ENCODE results near the gene NOL3. TPM values are rescaled to one million over a fixed set of nuclear protein-coding genes. Genes with fewer than 3 reads are reported as not detected.

NOL3 gene
- total and polyA plus RNA-seq, 2 donors, result 5.3 to 66.6 TPM

DNA sequence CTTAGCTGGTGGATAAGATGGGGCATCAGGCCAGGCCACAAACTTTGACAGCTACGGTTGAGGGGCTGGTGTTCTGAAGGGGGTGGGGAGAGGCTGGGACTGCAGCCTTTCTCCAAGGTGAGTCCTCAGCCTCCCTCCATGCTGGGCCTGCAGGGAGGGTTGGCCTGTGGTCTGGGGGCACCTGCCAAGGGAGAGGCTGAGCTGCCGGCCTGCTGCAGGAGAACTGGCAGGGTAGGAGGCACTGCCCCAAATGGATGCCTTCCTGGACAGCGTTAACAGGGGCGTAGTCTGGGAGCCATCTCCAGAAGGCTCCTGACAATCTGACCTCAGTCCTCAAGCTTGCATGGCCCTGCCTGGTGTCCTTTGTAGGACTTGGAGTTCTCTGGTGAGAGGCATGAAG is 33.7 kb downstream of the NOL3 start:
- Histone ChIP-seq H3K4me1 (ENCODE audit: insufficient read depth) (no peaks in the 10 kb centered on the region), H3K27ac (ENCODE audit: low read depth) (no peak overlapping the region), H3K36me3 (ENCODE audit: insufficient read depth) (peaks cover 5% of the 10 kb centered on the region), H3K4me3 (ENCODE audit: low read depth, low read length) (no peak overlapping the region)
- DNase-seq (ENCODE audit: extremely low spot score), result no peak
- WGBS, result 82% methylated on average over 4 of the region's 4 CpGs

DNA sequence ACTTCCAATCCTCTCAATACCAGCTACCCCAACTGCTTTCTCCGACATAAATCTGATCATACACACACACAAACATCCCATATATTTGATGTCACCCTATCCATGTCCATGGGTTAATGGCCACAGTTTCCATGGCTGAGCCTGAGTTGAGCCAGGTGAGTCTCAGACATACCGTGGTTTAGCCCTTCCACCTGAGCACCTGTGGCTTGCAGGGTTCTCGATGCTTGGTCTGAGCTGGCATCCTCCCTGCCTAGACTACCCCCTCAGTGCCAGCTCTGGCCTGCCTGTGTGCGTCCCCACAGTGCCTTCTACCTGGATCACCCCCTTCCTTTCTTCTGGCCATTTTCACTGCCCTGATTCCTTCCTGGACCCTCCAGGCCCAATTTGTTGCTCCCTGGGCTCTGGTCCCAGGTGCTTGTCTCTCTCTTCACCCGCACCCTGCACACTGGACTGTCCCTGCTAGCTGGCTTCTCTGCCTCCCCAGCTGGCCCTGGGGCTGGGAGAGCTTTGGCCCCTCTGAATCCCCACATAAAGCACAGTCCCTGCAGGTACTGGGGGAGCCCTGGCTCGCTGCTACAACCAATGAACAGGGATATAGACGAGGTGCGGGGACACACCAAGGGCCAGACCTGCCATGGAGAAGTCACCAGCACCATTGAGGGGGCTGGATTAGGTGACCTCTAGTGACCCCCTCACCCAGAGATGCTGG is 35.9 kb downstream of the NOL3 start:
- H3K4me3 ChIP-seq (ENCODE audit: low read depth, low read length), result no peak overlapping the region
- no peaks in the 10 kb centered on the region for H3K4me1 ChIP-seq (ENCODE audit: insufficient read depth)
- peaks cover 5% of the 10 kb centered on the region for H3K36me3 ChIP-seq (ENCODE audit: insufficient read depth)
- H3K27ac ChIP-seq (ENCODE audit: low read depth), result no peak overlapping the region
- no peak for DNase-seq (ENCODE audit: extremely low spot score)
- WGBS, result 92% methylated on average over 8 of the region's 8 CpGs

DNA sequence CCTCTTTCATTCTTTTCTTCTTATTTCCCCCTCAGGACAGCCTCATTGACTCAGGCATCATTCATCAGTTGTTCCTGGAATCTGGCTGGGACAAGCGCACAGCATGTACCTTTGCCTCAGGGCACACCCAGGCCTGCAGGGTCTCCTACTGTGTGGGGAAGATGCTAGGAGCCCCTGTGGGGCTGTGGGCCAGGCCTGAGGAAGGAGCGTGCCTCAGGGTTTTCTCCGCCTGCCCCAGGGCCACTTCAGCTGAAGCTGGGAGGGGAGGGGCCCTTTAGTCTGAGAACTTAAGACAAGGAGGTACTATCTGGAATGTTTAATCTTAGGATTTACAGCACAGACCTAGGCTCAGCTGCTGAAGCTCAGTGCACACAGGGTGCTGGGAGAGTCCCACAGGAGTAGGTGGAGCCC is 36.5 kb downstream of the NOL3 start:
- H3K4me3 ChIP-seq (ENCODE audit: low read depth, low read length), result no peak overlapping the region
- H3K27ac ChIP-seq (ENCODE audit: low read depth), result no peak overlapping the region
- 92% methylated on average over 3 of the region's 3 CpGs for WGBS
- no peak for DNase-seq (ENCODE audit: extremely low spot score)
- H3K36me3 ChIP-seq (ENCODE audit: insufficient read depth), result peaks cover 5% of the 10 kb centered on the region
- H3K4me1 ChIP-seq (ENCODE audit: insufficient read depth), result no peaks in the 10 kb centered on the region

DNA sequence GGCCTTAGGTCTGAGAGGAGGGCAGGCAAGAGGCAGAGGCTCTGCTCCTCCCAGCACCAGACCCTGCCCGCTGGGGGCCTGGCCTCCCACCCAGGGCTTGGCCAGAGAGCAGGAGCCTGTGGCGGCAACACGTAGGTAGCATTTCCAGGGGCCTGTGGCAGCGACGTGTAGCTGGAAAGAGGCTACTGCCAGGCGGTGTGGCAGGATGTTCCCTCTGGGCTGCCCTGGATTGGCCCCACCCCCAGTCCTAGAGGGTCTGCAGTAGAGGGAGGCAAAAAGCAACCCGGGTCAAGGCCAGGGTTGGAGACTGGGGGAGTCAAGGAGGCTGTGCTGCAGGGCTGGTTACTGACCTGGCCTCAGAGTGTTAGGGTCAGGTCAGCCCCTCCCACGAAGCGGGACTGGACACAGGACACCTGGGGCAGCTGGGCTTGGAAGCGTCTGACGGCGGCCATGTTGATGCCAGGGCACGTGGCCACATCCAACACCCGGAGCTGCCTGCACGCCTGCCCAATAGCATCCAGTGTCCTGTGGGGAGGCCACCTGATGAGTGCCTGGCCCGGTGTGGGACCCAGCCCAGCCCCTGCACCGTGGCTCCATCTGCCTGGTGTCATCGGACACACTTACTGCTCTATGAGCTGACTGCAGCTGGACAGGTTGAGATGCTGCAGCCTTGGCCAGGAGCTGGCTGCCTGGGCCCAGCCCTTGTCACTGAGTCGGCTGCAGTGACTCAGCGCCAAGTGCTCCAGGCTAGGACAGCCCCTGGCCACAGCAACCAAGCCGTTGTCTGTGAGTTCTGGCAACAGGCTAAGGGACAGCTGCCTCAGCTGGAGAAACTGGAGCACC is 37.1 kb downstream of the NOL3 start:
- no peak overlapping the region for H3K27ac ChIP-seq (ENCODE audit: low read depth)
- 74% methylated on average over 21 of the region's 21 CpGs for WGBS

DNA sequence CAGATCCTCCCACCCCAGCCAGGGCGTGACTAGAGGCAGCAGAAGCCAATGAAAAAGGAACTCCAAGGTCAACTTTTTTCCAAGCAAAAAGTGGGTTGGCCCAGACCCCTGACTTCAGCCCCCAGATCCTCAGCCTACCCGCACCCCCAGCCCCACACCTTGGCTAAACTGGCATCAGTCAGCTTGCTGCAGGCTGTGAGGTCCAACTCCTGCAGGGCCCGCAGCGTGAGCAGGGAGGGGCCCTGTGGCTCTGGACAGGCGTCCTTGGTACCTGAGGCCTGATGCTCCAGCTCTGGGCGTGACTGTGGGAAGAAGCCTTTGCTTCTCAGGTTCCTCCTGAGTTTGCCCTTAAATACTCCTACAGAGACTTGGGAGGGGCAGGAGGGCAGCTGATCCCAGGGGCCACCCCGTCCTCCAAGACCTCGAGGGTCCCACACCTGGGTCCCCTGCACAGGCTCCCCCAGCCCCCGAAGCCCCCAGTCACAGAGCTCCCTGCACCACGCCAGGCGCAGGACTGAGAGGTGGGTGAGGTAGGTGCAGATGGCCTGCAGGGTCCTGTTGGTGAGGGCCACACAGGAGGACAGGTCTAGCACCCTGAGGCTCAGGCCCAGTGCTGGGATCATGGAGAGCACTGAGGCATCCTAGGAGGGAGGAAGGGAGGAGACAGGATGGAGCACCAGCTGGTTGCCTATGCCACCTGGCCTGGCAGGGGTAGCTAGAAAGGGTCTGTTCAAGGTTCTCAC is 38.0 kb downstream of the NOL3 start:
- DNase-seq (ENCODE audit: extremely low spot score), result no peak
- Histone ChIP-seq H3K27ac (ENCODE audit: low read depth) (no peak overlapping the region), H3K4me3 (ENCODE audit: low read depth, low read length) (no peak overlapping the region), H3K4me1 (ENCODE audit: insufficient read depth) (no peaks in the 10 kb centered on the region), H3K36me3 (ENCODE audit: insufficient read depth) (no peaks in the 10 kb centered on the region)
- WGBS, result 93% methylated on average over 11 of the region's 11 CpGs

More for the DNA sequence above, 37.1 kb downstream of the NOL3 start:
- no peak for DNase-seq (ENCODE audit: extremely low spot score)
- peaks cover 5% of the 10 kb centered on the region for H3K36me3 ChIP-seq (ENCODE audit: insufficient read depth)
- H3K4me3 ChIP-seq (ENCODE audit: low read depth, low read length), result no peak overlapping the region
- no peaks in the 10 kb centered on the region for H3K4me1 ChIP-seq (ENCODE audit: insufficient read depth)

DNA sequence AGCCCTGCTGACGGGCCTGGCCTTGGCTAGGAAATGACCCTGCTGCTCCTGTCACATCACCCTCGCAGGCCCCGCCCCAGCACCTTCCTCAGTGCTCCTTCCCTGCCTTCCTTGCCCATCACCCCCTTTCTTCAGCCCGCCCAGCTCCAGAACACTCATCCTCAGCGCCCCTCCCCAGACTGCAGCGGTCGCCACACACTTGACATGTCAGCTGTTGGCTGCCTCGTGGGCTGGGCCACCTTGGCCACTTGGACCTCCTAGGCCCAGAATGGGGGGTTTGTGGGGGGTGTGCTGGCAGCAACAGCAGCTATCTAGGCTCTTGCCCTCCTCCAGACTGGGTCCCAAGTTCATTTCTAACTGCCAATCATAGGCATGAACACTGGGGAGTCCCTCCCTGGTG is 39.2 kb downstream of the NOL3 start:
- H3K36me3 ChIP-seq (ENCODE audit: insufficient read depth), result no peaks in the 10 kb centered on the region
- H3K4me3 ChIP-seq (ENCODE audit: low read depth, low read length), result no peak overlapping the region
- no peak for DNase-seq (ENCODE audit: extremely low spot score)
- H3K27ac ChIP-seq (ENCODE audit: low read depth), result no peak overlapping the region
- 92% methylated on average over 8 of the region's 8 CpGs for WGBS
- no peaks in the 10 kb centered on the region for H3K4me1 ChIP-seq (ENCODE audit: insufficient read depth)

DNA sequence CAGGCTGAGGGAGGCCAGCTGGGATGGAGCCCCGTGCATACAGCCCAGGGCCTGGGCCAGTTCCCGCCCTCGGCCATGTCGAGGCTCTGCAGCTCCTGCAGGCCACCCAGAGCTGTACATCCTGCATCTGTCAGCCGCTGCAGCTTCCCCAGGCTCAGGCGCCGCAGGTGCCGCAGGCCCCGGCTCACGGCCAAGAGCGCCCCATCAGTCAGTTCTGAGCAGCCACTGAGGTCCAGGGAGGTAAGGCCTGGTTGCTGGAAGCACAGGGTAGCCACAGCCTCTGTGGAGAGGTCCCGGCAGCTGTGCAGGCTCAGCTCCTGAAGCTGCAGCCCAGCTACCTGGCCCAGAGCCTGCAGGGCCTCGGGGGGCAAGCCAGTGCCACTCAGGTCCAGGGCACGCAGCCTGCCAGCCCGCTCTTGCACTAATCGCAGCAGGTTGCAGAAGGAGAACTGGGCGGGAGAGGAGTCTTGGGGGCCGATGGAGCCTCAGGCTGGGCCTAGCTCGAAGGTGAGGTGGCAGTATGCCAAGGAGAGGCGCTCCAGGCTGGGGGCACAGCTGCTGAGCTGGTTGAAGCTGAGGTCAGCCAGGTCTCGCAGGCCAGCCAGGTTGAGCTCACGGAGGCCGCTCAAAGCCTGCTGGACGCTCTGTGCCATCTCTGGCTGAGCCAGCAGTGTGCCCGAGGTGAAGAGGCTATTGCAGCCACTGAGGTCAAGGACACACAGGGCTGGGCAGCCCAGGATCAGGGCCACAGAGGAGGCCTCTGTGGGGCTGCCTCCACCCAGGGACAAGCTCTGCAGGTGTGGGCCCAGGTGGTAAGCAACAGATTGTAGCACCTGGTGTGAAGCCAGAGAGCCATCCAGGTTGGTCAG is 40.0 kb downstream of the NOL3 start:
- Histone ChIP-seq H3K36me3 (ENCODE audit: insufficient read depth) (no peaks in the 10 kb centered on the region), H3K4me3 (ENCODE audit: low read depth, low read length) (no peak overlapping the region), H3K27ac (ENCODE audit: low read depth) (no peak overlapping the region), H3K4me1 (ENCODE audit: insufficient read depth) (no peaks in the 10 kb centered on the region)
- WGBS, result 85% methylated on average over 25 of the region's 25 CpGs
- DNase-seq (ENCODE audit: extremely low spot score), result no peak

DNA sequence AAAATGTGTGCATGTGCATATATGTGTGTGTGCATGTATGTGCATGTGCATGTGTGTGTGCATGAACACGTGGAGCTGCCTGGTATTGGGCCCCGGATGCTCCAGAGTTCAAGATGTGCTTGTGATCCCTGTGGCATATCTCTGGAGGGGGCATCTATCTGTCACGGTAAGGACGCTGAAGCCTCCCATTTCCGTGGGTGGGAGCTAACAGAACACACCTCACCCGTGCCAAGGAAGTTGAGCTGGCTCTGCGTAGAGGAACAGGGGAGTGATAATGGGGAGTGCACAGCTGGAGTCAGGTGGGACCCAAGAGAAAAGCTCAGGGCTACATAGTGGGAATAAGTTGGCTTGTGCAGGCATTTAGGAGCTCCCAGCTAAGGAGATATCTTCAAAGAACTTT is 41.3 kb downstream of the NOL3 start:
- Histone ChIP-seq H3K4me1 (ENCODE audit: insufficient read depth) (no peaks in the 10 kb centered on the region), H3K36me3 (ENCODE audit: insufficient read depth) (no peaks in the 10 kb centered on the region), H3K27ac (ENCODE audit: low read depth) (no peak overlapping the region), H3K4me3 (ENCODE audit: low read depth, low read length) (no peak overlapping the region)
- WGBS, result 83% methylated on average over 7 of the region's 7 CpGs
- no peak for DNase-seq (ENCODE audit: extremely low spot score)

DNA sequence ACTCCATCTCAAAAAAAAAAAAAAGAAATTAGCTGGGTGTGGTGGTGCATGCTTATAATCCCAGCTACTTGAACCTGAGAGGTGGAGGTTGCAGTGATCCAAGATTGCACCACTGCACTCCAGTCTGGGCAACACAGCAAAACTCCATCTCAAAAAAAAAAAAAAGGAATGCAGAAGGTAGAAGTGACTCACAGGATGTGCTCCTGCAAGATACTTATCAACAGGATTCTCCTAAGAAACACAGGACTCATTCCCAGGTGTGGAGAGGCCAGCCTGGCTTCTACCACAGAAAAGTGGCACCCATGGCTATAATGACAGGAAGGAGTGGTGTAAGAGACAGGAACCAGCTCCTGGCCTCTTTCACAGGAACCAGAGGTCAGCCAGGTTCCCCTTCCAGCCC is 42.4 kb downstream of the NOL3 start:
- DNase-seq (ENCODE audit: extremely low spot score), result no peak
- Histone ChIP-seq H3K4me1 (ENCODE audit: insufficient read depth) (no peaks in the 10 kb centered on the region), H3K27ac (ENCODE audit: low read depth) (no peak overlapping the region), H3K36me3 (ENCODE audit: insufficient read depth) (no peaks in the 10 kb centered on the region), H3K4me3 (ENCODE audit: low read depth, low read length) (no peak overlapping the region)

DNA sequence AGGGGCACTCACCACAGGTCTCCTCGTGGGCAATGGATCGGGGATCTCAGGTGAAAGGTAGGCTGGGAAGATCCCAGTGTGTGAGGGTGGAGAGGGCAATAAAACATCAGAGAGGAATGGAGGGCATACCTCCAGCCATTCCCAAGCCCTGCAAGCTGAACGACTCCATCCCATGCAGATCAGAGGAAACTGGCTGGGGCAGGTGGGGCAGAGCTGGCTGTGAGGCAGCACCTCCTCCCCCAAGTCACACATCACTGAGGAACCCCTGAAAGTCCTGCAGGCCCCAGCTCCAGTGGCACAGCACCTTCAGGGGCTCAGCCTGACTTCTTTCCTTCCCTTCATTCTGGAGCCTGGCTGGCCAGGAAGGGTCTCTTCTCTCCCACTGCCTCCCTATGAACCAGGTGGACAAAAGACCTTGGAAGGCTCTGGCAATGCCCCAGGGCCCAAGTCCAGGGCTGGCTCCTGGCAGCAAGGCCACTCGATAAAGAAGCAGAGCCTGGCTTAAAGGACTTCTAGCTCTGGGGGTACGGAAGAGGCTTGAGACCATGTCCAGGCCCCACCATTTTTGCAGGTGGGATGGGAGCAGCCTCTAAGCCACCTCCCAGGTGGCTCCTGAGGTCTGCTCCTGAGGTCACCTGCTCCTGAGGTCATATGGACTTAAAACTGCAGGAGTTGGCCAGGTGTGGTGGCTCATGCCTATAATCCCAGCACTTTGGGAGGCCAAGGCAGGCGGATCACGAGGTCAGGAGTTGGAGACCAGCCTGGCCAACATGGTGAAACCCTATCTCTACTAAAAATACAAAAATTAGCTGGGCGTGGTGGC is 43.1 kb downstream of the NOL3 start:
- H3K27ac ChIP-seq (ENCODE audit: low read depth), result no peak overlapping the region
- WGBS, result 78% methylated on average over 8 of the region's 8 CpGs
- H3K4me3 ChIP-seq (ENCODE audit: low read depth, low read length), result no peak overlapping the region
- no peaks in the 10 kb centered on the region for H3K4me1 ChIP-seq (ENCODE audit: insufficient read depth)
- no peak for DNase-seq (ENCODE audit: extremely low spot score)
- no peaks in the 10 kb centered on the region for H3K36me3 ChIP-seq (ENCODE audit: insufficient read depth)

DNA sequence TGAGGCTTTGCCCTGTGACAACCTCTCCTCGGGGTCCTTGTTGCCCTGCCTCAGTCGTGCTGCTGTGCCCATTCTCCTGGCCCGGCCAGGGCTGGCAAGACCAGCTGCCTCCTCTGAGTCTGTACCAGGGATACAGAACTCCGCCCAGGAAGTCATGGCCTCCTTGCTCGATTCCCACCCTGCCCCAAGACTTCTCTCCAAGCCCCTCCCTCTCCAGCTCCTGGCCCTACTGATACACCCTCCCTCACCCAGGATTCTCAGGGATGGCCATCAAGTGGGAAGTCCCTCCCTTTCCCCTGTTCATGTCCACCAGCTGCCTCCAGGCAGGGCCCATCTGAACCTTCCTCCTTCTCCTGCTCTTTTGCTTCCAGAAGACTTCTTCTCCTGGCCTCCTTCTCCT is 45.4 kb downstream of the NOL3 start:
- H3K36me3 ChIP-seq (ENCODE audit: insufficient read depth), result no peaks in the 10 kb centered on the region
- no peak for DNase-seq (ENCODE audit: extremely low spot score)
- 69% methylated on average over 5 of the region's 5 CpGs for WGBS
- H3K4me1 ChIP-seq (ENCODE audit: insufficient read depth), result no peaks in the 10 kb centered on the region
- H3K4me3 ChIP-seq (ENCODE audit: low read depth, low read length), result no peak overlapping the region
- no peak overlapping the region for H3K27ac ChIP-seq (ENCODE audit: low read depth)

DNA sequence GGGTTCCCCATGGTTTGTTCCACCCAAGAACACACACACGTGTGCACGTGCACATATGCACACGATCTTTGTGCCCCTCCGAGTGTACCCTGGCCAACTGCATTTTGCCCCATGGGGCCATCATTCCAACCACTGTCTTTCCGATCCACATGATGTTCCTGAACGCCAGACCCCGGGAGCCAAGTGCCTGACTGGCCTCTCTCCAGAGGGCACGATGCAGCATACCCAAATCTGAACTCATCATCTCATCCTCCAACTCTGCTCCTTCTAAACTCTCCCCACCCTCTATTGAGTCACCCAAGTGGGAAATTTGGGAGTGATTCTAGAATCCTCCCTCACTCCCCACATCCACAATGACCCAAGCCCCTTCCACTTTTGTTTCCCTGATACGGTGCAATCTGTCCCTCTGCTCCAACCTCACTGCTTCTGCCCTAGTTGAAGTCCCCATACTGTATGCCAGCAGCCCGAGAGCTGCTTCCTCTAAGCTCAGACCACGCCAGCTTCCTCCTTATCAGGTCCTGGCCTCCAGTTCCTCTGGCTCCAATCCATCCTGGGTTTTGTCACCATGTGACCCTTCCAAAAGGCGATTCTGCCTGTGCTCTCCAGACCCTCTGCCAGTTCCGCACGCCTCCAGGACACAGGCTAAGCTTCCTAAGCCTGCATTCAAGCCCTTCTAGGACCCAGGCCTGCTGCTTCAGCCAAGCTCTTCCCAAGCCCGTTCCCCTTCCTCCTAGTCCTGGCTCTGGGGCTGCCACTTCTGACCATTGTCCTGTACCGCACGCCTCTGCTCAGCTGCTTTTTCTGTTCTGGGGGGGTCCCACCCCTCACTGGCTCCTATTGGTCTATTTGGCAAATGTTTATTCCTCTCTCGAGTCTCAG is 46.5 kb downstream of the NOL3 start:
- Histone ChIP-seq H3K36me3 (ENCODE audit: insufficient read depth) (no peaks in the 10 kb centered on the region), H3K27ac (ENCODE audit: low read depth) (no peak overlapping the region), H3K4me1 (ENCODE audit: insufficient read depth) (no peaks in the 10 kb centered on the region), H3K4me3 (ENCODE audit: low read depth, low read length) (no peak overlapping the region)
- 66% methylated on average over 18 of the region's 18 CpGs for WGBS
- no peak for DNase-seq (ENCODE audit: extremely low spot score)
